CD14-positive monocyte (primary cell): ENCODE measurements around the gene SLC27A2. TPM values are rescaled to one million over a fixed set of nuclear protein-coding genes. Genes with fewer than 3 reads are reported as not detected.

Source experiments
- DNase-seq, 3 donors: peaks; one replicate each; pipeline ENCODE4 v3.0.0-alpha.2; 2011 to 2022
- H2AFZ ChIP-seq: 2 replicates; pipeline ENCODE4 v1.6.0; 2012; ENCODE audit warnings: mild to moderate bottlenecking, low read depth, low read length, inconsistent platforms; ENCODE audit not compliant: insufficient read depth, poor library complexity, severe bottlenecking
- H3K27ac ChIP-seq, 2 donors: 1 replicate in 1 of 2; 2 replicates in 1 of 2; pipeline ENCODE4 v1.5.1; 2012 to 2013; ENCODE audit warnings: low read length in 2 of 2, control low read depth in 1 of 2, inconsistent platforms in 1 of 2, low read depth in 1 of 2, mild to moderate bottlenecking in 1 of 2
- H3K27me3 ChIP-seq, 2 donors: one replicate each; pipeline versions ENCODE4 v1.6.0 to v1.6.1; 2011 to 2013; ENCODE audit warnings: low read length in 2 of 2; ENCODE audit not compliant: control insufficient read depth in 2 of 2, insufficient read depth in 2 of 2
- H3K36me3 ChIP-seq, 2 donors: replicated peaks in 1 of 2; 1 replicate in 1 of 2; 2 replicates in 1 of 2; pipeline versions ENCODE4 v1.5.1 to v1.6.1; 2012 to 2013; ENCODE audit warnings: low read length in 2 of 2, control low read depth in 1 of 2, inconsistent platforms in 1 of 2, mild to moderate bottlenecking in 1 of 2; ENCODE audit not compliant: insufficient read depth in 2 of 2, control insufficient read depth in 1 of 2
- H3K4me1 ChIP-seq, 2 donors: 1 replicate in 1 of 2; 2 replicates in 1 of 2; pipeline versions ENCODE4 v1.5.1 to v1.6.1; 2012 to 2013; ENCODE audit warnings: low read length in 2 of 2, control low read depth in 1 of 2, inconsistent platforms in 1 of 2, mild to moderate bottlenecking in 1 of 2, moderate library complexity in 1 of 2; ENCODE audit not compliant: insufficient read depth in 2 of 2, control insufficient read depth in 1 of 2
- H3K4me2 ChIP-seq: replicated peaks from 2 replicates; pipeline ENCODE3; 2012; ENCODE audit warnings: low read length, moderate library complexity, mild to moderate bottlenecking; ENCODE audit not compliant: poor library complexity, severe bottlenecking; ENCODE audit errors: extremely low read depth
- H3K4me3 ChIP-seq, 3 experiments: fragments of 200-600 bp in 1 of 3; sonication (generic) in 1 of 3; replicated peaks in 1 of 3; 1 replicate in 2 of 3; 2 replicates in 1 of 3; pipeline ENCODE4 v1.5.1; 2011 to 2013; ENCODE audit warnings: low read length in 3 of 3, mild to moderate bottlenecking in 3 of 3, control low read depth in 2 of 3, low read depth in 2 of 3, inconsistent platforms in 1 of 3, moderate library complexity in 1 of 3
- H3K79me2 ChIP-seq: 2 replicates; pipeline ENCODE4 v1.6.0; 2012; ENCODE audit warnings: mild to moderate bottlenecking, control low read depth, inconsistent platforms, low read length, moderate library complexity; ENCODE audit not compliant: insufficient read depth
- H3K9ac ChIP-seq: 2 replicates; pipeline ENCODE4 v1.6.0; 2017; ENCODE audit warnings: low read length, mild to moderate bottlenecking; ENCODE audit not compliant: insufficient read depth, poor library complexity, severe bottlenecking
- H3K9me3 ChIP-seq, 2 donors: replicated peaks in 1 of 2; 1 replicate in 1 of 2; 2 replicates in 1 of 2; pipeline versions ENCODE4 v1.5.1 to v1.6.1; 2012 to 2013; ENCODE audit warnings: low read length in 2 of 2, control low read depth in 1 of 2; ENCODE audit not compliant: control insufficient read depth in 1 of 2, insufficient read depth in 1 of 2
- H4K20me1 ChIP-seq: 2 replicates; pipeline ENCODE4 v1.6.0; 2012; ENCODE audit warnings: mild to moderate bottlenecking, low read length, control low read depth, moderate library complexity; ENCODE audit not compliant: insufficient read depth
- H3K27ac Mint-ChIP-seq, 7 donors: one replicate each; pipeline ENCODE4 v1.8.0; 2020; ENCODE audit warnings: mild to moderate bottlenecking in 7 of 7, mixed read lengths in 7 of 7, moderate library complexity in 6 of 7, inconsistent platforms in 2 of 7
- H3K27me3 Mint-ChIP-seq, 3 donors: one replicate each; pipeline ENCODE4 v1.8.0; 2021 to 2022; ENCODE audit warnings: low read depth in 3 of 3, mild to moderate bottlenecking in 3 of 3, mixed read lengths in 3 of 3, moderate library complexity in 3 of 3, inconsistent platforms in 1 of 3
- H3K36me3 Mint-ChIP-seq, 2 donors: one replicate each; pipeline ENCODE4 v1.8.0; 2020; ENCODE audit warnings: mixed read lengths in 2 of 2, inconsistent platforms in 1 of 2, mild to moderate bottlenecking in 1 of 2
- H3K4me1 Mint-ChIP-seq: one replicate; pipeline ENCODE4 v1.8.0; 2020; ENCODE audit warnings: mild to moderate bottlenecking, mixed read lengths
- H3K4me3 Mint-ChIP-seq, 2 donors: one replicate each; pipeline ENCODE4 v1.8.0; 2020; ENCODE audit warnings: mild to moderate bottlenecking in 2 of 2, mixed read lengths in 2 of 2, moderate library complexity in 1 of 2
- H3K9me3 Mint-ChIP-seq, 7 donors: one replicate each; pipeline ENCODE4 v1.8.0; 2020 to 2022; ENCODE audit warnings: mixed read lengths in 7 of 7, mild to moderate bottlenecking in 6 of 7, moderate library complexity in 6 of 7, inconsistent platforms in 2 of 7
- WGBS: methylation state at CpG from one replicate; pipeline ENCODE4 v1.1.5; 2013; ENCODE audit warnings: missing lambda C conversion rate; ENCODE audit not compliant: insufficient coverage; 5-methylcytosine and 5-hydroxymethylcytosine counted together
- intact Hi-C, 2 donors: fragments of 100-400 bp; cut with micrococcal nuclease; formaldehyde crosslinking; loops; one replicate each; pipeline versions ENCODE4 v1.15.0 to v1.15.1; 2023
- polyA plus RNA-seq, 3 donors: library from polyadenylated mRNA; depleted of rRNA in 1 of 3; unstranded in 2 of 3; stranded (reverse) in 1 of 3; fragments of 300-500 nt in 2 of 3; fragments of >200 nt in 1 of 3; fragmentation: Illumina TruSeq in 2 of 3; gene quantifications; 1 replicate in 2 of 3; 2 replicates in 1 of 3; pipeline ENCODE4 v1.2.3, GENCODE V29; 2012 to 2021
- TF ChIP-seq, protein P1 (sequence below): fragments of 200-600 bp; IDR thresholded peaks from one replicate; pipeline ENCODE4 v1.8.0; 2022; ENCODE audit warnings: antibody characterized with exemption, mild to moderate bottlenecking

Gene SLC27A2
- polyA plus RNA-seq, 3 donors: 0.13 TPM; not detected in 2

DNA sequence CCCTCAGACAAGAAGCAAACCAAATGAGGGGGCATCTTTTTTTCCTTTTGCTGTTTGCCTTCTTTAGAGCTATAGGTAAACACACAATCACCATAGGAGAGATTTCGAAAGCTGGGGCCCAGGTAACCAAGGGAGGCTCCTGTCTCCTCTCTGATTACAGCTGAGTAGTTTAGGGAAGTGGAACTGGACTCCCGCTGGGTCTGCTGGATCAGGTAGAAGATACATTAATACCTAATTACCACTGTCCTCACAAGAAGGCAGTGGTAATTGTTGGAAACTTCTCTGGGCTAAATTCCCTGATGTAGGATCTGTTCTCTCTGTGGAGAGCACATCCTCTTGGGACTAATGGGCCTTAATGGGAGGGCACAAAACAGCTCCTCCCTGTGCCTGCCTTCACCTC is 50.8 kb downstream of the SLC27A2 start:
- H3K27ac ChIP-seq: no peak overlapping the region
- no peaks in the 10 kb centered on the region for H3K79me2 ChIP-seq
- intact Hi-C loops: no loop called here
- H3K27me3 Mint-ChIP-seq: no peaks in the 10 kb centered on the region
- H3K27me3 ChIP-seq: no peaks in the 10 kb centered on the region
- peaks cover 5% of the 10 kb centered on the region for H3K4me1 Mint-ChIP-seq
- no peak overlapping the region for H3K4me3 ChIP-seq
- H3K4me3 Mint-ChIP-seq: no peak overlapping the region
- no peak for DNase-seq
- no peaks in the 10 kb centered on the region for H3K36me3 Mint-ChIP-seq
- no peaks in the 10 kb centered on the region for H3K9me3 ChIP-seq
- no peak overlapping the region for H3K4me2 ChIP-seq
- H4K20me1 ChIP-seq: no peaks in the 10 kb centered on the region
- TF ChIP-seq, protein P1, sequence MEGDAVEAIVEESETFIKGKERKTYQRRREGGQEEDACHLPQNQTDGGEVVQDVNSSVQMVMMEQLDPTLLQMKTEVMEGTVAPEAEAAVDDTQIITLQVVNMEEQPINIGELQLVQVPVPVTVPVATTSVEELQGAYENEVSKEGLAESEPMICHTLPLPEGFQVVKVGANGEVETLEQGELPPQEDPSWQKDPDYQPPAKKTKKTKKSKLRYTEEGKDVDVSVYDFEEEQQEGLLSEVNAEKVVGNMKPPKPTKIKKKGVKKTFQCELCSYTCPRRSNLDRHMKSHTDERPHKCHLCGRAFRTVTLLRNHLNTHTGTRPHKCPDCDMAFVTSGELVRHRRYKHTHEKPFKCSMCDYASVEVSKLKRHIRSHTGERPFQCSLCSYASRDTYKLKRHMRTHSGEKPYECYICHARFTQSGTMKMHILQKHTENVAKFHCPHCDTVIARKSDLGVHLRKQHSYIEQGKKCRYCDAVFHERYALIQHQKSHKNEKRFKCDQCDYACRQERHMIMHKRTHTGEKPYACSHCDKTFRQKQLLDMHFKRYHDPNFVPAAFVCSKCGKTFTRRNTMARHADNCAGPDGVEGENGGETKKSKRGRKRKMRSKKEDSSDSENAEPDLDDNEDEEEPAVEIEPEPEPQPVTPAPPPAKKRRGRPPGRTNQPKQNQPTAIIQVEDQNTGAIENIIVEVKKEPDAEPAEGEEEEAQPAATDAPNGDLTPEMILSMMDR: no peak
- H3K9me3 Mint-ChIP-seq: no peaks in the 10 kb centered on the region
- no CpG with 5 or more reads among the region's 2 CpGs for WGBS
- no peak overlapping the region for H3K27ac Mint-ChIP-seq
- no peak overlapping the region for H2AFZ ChIP-seq
- H3K4me1 ChIP-seq: no peaks in the 10 kb centered on the region
- H3K36me3 ChIP-seq: no peaks in the 10 kb centered on the region
- H3K9ac ChIP-seq: no peak overlapping the region

DNA sequence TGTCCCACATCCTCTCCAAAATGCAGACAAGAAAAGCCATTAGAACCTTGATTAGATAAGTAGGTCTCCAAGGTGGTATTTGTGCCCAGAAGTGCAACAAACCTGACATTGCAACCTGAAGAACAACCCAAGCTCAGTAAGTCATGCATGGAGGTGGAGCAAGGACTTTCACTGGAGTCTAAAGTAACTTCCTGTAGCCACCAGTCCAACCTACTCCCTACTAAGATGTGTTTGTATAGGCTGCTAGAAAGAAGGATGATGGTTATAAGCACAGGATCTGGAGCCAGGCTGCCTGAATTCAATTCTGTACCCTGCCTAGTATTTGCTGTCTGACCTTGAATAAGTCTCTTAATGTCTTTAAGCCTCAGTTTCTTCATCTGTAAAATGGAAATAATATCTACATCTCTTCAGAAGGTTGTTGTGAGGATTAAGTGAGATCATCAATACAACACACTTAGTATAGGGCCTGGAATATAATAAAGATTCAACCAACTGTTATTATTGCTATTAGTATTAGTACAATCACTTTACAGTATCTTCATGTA is 51.3 kb downstream of the SLC27A2 start:
- Mint-ChIP-seq H3K4me3 (no peak overlapping the region), H3K4me1 (peaks cover 5% of the 10 kb centered on the region), H3K27ac (no peak overlapping the region), H3K36me3 (no peaks in the 10 kb centered on the region), H3K9me3 (no peaks in the 10 kb centered on the region), H3K27me3 (no peaks in the 10 kb centered on the region)
- Histone ChIP-seq H3K4me2 (no peak overlapping the region), H3K27me3 (no peaks in the 10 kb centered on the region), H3K9ac (no peak overlapping the region), H3K36me3 (no peaks in the 10 kb centered on the region), H4K20me1 (no peaks in the 10 kb centered on the region), H3K27ac (no peak overlapping the region), H3K9me3 (no peaks in the 10 kb centered on the region), H3K4me1 (no peaks in the 10 kb centered on the region), H2AFZ (no peak overlapping the region), H3K4me3 (no peak overlapping the region), H3K79me2 (no peaks in the 10 kb centered on the region)
- TF ChIP-seq, protein P1: no peak
- intact Hi-C loops: no loop called here
- no peak for DNase-seq
